Astrocyte of the spinal cord (primary cell): ENCODE measurements around the gene BPIFB1.

Experiments used
- DNase-seq: peaks from one replicate; pipeline ENCODE4 v3.0.0; 2011; ENCODE audit warnings: low read depth, low spot score
- H3K4me3 ChIP-seq: 2 replicates; pipeline ENCODE4 v1.5.1; 2011; ENCODE audit warnings: low read depth, mild to moderate bottlenecking, low read length, moderate library complexity
- in situ Hi-C: cut with HindIII; loops from 2 replicates; pipeline ENCODE4 v1.10.0; 2017; ENCODE audit warnings: low sequenced_read_pairs
- TF ChIP-seq, protein P1 (sequence below): IDR thresholded peaks from 2 replicates; pipeline ENCODE4 v1.5.1; 2012; ENCODE audit warnings: low read depth, mild to moderate bottlenecking, low read length, inconsistent platforms

BPIFB1 gene

GRCh38 chr20:33343521-33343920 is 60.5 kb downstream of the BPIFB1 start:
- in situ Hi-C loops, result no loop called here
- H3K4me3 ChIP-seq, result no peak overlapping the region
- no peak for DNase-seq
- TF ChIP-seq, protein P1, sequence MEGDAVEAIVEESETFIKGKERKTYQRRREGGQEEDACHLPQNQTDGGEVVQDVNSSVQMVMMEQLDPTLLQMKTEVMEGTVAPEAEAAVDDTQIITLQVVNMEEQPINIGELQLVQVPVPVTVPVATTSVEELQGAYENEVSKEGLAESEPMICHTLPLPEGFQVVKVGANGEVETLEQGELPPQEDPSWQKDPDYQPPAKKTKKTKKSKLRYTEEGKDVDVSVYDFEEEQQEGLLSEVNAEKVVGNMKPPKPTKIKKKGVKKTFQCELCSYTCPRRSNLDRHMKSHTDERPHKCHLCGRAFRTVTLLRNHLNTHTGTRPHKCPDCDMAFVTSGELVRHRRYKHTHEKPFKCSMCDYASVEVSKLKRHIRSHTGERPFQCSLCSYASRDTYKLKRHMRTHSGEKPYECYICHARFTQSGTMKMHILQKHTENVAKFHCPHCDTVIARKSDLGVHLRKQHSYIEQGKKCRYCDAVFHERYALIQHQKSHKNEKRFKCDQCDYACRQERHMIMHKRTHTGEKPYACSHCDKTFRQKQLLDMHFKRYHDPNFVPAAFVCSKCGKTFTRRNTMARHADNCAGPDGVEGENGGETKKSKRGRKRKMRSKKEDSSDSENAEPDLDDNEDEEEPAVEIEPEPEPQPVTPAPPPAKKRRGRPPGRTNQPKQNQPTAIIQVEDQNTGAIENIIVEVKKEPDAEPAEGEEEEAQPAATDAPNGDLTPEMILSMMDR, result no peak

GRCh38 chr20:33345342-33345741 is 62.3 kb downstream of the BPIFB1 start:
- TF ChIP-seq, protein P1, result no peak
- in situ Hi-C loops, result no loop called here
- no peak for DNase-seq
- H3K4me3 ChIP-seq, result no peak overlapping the region

GRCh38 chr20:33348136-33348937 is 65.3 kb downstream of the BPIFB1 start:
- in situ Hi-C loops, result no loop called here
- TF ChIP-seq, protein P1, result no peak
- H3K4me3 ChIP-seq, result no peak overlapping the region
- no peak for DNase-seq

DNA sequence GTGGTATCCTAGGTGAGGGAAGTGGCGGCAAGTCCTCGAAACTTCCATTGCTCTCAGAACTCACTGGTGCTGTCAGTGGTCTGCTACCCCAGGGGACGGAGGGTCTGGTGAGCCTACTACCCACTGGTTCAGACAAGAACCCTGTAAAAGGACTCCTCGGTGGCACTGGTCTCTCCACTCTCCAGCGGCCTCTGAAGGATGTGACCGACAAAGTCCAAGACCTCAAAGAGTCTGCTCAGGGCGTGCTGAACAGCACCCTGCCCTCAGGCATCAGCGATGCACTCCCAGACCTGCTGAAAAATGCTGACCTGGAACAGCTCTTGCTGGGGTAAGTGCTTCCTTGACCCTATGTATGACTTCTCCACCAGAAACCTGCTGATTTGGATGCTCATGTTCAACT is 66.5 kb downstream of the BPIFB1 start:
- TF ChIP-seq, protein P1, result no peak
- DNase-seq, result no peak
- in situ Hi-C loops, result no loop called here
- no peak overlapping the region for H3K4me3 ChIP-seq

- H3K4me3 ChIP-seq, result no peak overlapping the region
- DNase-seq, result no peak
- in situ Hi-C loops, result no loop called here
- TF ChIP-seq, protein P1, result no peak
Measured at GRCh38 chr20:33351696-33352095, 68.7 kb downstream of the BPIFB1 start.

DNA sequence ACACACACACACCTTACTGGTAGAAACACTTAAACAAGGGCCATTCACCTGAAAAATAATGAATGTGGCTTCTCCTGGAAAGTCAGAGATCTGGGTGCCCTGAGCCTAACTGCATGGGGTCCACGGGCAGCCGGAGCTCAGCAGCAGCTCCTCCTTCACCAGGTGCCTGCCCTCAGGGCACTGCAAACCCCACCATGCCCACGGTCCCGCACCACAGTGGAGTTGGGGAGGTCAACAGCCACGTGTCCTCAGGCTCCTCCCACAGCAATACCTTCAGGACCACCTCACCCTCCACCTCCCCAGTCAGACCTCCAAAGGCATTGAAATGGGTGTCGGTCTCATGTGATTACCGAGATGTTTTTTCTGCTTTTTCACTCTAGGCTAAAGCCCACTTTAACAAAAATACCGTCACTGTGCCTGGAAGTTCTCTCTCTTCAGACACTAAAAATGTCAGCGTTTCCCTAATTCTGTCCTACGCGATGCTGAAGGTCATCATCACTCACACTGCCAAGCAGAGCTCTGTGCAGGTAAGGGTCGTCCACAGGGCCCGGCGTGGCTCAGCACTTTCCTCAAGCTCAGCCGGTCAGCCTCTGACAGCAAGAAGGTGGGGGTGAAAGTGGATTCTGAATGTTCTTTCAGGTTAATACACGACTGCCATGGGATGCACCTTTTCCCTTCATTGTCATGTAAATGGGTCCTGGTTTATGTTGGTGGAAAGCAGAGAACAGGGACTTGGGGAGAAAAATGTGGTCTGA is 69.4 kb downstream of the BPIFB1 start:
- no peak overlapping the region for H3K4me3 ChIP-seq
- in situ Hi-C loops, result no loop called here
- no peak for DNase-seq
- TF ChIP-seq, protein P1, result no peak
